ENCODE results near the gene STOM.

The STOM gene

GRCh38 chr9:121318631-121319382, 51.2 kb downstream of the STOM start:
- DNase-seq: no peak

GRCh38 chr9:121317737-121318630, 52.1 kb downstream of the STOM start:
- DNase-seq: no peak

- DNase-seq: no peak
These were observed 53.1 kb downstream of the STOM start for GRCh38 chr9:121316852-121317373.

GRCh38 chr9:121316378-121316777, 53.7 kb downstream of the STOM start:
- DNase-seq: no peak

GRCh38 chr9:121313458-121314152, 56.4 kb downstream of the STOM start:
- DNase-seq: no peak

- no peak for DNase-seq
These were observed 57.9 kb downstream of the STOM start for GRCh38 chr9:121312169-121312568.

- no peak for DNase-seq
These were observed 59.5 kb downstream of the STOM start for GRCh38 chr9:121310571-121310970.

- DNase-seq: no peak
These were observed 60.1 kb downstream of the STOM start for GRCh38 chr9:121309833-121310425.

- no peak for DNase-seq
These were observed 60.9 kb downstream of the STOM start for GRCh38 chr9:121309171-121309570.

- no peak for DNase-seq
These were observed 61.3 kb downstream of the STOM start for GRCh38 chr9:121308765-121309164.

GRCh38 chr9:121307976-121308375, 62.1 kb downstream of the STOM start:
- no peak for DNase-seq

- no peak for DNase-seq
These were observed 64.6 kb downstream of the STOM start for GRCh38 chr9:121305269-121305994.

GRCh38 chr9:121304707-121305106, 65.3 kb downstream of the STOM start:
- no peak for DNase-seq

GRCh38 chr9:121303456-121304451, 66.3 kb downstream of the STOM start:
- no peak for DNase-seq

- no peak for DNase-seq
These were observed 67.3 kb downstream of the STOM start for GRCh38 chr9:121302786-121303185.

- DNase-seq: no peak
These were observed 67.7 kb downstream of the STOM start for GRCh38 chr9:121302341-121302740.

- no peak for DNase-seq
These were observed 68.2 kb downstream of the STOM start for GRCh38 chr9:121301881-121302286.

GRCh38 chr9:121300283-121301119, 69.5 kb downstream of the STOM start:
- no peak for DNase-seq

GRCh38 chr9:121299467-121300282, 70.4 kb downstream of the STOM start:
- DNase-seq: peak; percentile 4
